EH (cell line): ENCODE results near the gene TTBK1.

ENCODE experiments used
- DNase-seq: peaks from one replicate; pipeline ENCODE4 v3.0.0-alpha.2; 2015; ENCODE audit warnings: low read depth

Gene TTBK1

GRCh38 chr6:43255408-43256054 is 12.2 kb downstream of the TTBK1 start:
- no peak for DNase-seq

DNA sequence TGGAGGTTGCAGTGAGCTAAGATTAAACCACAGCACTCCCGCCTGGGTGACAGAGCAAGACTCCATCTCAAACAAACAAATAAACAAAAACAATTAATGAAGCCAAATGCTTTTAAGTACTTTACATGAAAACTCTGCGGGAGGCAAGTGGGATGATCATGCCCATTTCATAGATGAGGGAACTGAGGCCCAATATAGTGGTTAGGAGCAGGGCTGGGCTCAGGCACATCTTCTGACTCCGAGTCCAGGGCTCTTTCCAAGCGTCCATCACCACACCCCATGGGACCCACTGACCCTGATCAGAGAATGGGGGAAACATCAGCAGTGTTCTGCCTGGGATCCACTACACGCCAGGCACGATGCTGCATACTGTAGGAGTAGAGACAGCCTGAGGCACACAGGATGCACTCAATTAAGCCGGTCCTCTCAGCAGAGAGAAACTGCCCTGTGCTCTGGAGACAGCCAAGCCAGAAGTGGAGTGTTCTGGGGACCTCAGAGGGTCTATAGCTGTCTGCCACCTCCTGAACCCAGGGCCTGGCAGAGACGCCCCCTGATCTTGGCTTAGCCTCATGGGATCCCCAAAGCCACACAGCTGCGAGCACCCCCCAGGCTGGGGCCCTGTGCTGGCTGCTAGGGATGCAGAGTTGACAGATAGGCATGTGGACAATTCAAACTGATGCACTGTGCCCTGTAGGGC is 13.5 kb downstream of the TTBK1 start:
- DNase-seq = no peak

DNA sequence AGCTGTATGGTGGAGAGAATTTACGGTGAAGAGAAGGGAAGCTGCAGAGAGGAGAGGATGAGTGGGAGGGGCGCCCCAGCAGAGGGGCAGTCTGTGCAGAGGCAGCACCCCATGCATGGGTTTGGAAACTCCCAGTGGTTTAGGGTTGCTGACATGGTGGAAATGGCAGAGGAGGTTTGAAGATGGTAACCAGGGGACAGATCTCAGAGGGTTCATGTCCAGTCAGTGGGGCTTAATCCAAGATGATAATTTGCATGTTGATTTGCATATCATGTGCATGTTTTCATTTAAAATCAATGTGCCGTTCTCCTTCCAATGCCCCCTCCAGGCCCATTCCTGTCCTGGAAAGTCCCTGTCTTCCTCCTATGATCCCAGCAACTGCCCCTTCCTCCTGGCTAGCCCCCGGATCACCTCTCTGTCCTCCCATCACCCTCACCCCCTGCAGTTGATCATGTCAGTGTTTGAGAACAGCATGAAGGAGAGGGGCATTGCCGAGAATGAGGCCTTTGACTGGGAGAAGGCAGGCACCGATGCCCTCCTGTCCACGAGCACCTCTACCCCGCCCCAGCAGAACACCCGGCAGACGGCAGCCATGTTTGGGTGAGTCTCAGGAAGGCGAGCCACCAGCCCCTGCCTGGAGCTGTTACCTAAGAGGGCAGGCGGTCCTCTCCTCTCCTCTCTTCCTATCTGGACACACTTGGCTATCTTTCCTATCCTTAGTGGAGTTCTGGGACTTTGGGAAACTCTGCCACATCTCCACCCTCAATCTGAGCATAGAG is 14.3 kb downstream of the TTBK1 start:
- no peak for DNase-seq

- no peak for DNase-seq
Measured at GRCh38 chr6:43258180-43258579, 14.9 kb downstream of the TTBK1 start.

DNA sequence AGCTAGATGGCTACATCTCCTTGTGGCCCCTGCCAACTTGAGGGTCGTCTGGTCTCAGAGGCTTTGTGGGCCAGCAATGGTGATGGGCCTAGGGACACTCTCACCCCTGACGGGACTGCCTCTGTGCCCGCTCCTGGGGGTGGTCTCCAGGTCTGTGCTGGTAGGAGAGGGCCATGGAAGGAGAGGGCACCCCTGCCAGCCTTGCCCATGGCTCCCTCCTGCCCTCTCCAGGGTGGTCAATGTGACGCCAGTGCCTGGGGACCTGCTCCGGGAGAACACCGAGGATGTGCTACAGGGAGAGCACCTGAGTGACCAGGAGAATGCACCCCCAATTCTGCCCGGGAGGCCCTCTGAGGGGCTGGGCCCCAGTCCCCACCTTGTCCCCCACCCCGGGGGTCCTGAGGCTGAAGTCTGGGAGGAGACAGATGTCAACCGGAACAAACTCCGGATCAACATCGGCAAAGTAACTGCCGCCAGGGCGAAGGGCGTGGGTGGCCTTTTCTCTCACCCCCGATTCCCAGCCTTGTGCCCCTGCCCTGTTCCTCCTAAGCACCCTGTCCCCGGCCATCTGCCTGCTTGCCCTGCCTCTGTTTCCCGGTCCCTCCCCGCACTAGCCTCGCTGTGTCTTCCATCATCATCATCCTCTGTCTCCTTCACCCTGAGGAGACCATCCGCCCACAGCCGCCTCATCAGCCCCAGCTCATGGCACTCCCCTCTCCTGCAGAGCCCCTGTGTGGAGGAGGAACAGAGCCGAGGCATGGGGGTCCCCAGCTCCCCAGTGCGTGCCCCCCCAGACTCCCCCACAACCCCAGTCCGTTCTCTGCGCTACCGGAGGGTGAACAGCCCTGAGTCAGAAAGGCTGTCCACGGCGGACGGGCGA is 15.8 kb downstream of the TTBK1 start:
- no peak for DNase-seq

- no peak for DNase-seq
Measured at GRCh38 chr6:43260791-43261190, 17.5 kb downstream of the TTBK1 start.

GRCh38 chr6:43261198-43261597 is 17.9 kb downstream of the TTBK1 start:
- DNase-seq = no peak

DNA sequence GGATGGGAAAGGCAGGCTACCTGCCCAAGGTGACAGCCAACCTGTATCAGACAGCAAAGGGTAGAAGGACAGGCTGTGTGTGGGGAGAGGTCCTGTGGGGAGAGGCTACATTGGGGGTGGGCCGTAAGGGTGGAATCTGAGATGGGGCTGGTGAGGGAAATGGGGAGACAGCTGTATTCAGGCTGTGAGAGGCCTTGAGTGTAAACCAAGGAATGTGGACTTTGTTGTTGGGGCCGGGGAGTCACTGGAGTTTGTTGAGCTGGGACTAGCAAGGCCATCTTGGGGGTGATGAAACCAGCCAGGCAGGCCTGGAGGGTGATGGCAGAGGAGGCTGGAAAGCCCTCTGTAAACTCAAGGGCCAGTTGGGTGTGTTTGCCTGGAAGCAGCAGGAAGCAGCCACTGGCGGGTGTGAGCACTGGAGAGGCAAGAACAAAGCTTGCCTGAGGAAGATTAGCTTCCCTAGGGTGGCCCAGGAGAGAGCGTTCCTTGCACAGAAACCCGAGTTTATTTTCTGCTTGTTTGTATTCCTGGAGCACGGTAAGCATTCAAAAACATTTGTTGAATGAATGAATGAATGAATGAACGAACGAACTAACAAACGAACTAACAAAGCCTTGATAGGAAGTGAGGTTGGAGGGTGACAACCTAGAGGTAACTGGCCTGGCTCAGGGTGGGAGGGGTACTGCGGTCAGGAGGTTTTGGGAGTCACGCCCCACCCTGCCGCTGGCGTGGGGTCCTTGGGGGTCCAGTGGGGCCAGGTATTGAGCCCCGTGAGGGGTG is 18.9 kb downstream of the TTBK1 start:
- DNase-seq = no peak

- DNase-seq = no peak
Measured at GRCh38 chr6:43262780-43263313, 19.6 kb downstream of the TTBK1 start.

GRCh38 chr6:43263314-43264178 is 20.3 kb downstream of the TTBK1 start:
- DNase-seq = peak; percentile 75

- no peak for DNase-seq
Measured at GRCh38 chr6:43264599-43265145, 21.4 kb downstream of the TTBK1 start.

DNA sequence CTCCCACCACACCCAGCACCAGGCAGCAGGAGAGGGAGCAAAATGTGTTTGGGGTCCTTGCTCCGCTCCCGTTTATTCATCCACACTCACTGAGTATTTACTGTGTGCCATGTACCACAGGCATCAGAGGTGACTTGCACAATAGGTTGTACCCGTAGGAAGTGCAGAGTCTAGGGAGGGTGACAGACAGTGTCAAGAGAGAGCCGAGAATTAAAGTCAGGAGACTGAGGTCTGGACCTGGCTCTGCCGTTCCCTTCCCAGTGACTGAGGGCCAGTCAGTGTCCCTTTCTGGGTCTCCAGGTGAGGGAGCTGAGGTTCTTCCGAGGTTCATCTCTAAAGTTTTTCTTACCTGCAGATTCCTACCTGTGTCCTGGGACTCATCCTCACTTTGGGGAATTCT is 22.3 kb downstream of the TTBK1 start:
- DNase-seq = no peak

DNA sequence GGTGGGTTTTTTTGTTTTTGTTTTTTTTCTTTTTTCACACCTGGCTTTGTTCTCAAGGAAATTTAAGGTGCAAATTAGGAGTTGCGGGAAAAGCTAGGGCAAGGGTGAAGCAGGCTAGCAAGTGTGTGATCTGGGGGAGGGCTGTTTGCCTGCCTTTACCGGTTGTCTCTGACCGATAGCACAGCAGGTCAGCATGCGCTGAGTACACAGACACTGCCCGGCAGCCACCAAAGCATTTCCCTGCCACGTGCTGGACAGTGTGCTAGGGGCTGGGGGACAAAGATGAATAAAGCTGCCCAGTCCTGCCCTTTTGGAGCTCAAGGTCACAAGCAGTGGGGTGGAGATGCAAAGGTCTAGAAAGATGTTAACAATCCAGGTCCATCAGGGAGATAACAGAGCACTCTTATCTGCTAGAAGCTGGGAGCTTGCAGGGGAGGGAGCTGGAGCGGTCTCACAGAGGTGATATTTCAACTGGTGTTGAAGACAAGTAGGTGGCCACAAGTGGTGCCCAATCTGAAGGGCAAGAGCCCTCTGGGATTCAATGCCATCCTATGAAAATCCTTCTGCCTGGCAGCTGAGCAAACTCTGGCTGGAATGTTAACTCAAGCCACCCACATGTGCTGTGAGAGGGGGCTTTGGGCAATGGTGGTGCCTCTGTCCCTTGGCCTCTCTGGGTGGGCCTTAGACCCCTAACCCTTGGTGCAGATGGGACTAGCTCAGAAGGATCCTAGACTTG is 24.5 kb downstream of the TTBK1 start:
- DNase-seq = no peak

GRCh38 chr6:43268355-43268700 is 25.0 kb downstream of the TTBK1 start:
- no peak for DNase-seq

- DNase-seq = no peak
Measured at GRCh38 chr6:43268782-43269272, 25.5 kb downstream of the TTBK1 start.

DNA sequence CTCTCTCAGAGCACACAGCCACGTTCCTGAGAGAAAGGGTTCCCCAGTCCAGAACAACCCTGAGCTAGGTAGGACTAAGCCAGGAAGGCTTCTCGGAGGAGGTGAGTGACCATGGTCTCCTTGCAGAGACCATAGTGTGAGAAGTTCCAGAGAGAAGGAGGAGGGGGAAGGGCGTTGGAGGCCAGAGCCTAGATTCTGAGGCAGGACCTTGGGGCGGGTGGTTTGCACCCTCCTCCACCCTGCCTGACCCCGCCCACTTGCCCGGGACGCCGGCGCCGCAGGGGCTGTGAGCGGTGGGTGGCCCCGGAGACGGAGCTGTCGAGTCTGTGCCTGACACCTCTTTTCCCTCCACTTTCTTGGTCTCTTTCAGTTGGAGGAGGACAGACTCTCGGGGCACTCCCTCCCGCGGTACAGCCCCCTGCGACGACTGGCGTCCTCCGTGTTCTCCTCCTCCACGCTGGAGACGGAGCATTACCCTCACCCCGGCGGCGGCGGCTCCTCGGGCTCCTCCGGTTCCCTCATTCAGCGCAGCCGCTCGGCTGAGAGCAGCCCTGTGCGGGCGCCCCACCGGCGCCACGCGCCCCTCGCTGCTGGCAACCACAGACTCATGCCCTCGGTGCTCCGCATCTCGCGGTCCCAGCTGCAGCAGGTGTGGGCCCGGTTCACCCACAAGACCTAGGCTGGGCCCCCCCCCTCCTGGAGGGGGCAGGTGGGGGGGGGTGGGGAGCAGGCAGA is 26.2 kb downstream of the TTBK1 start:
- DNase-seq = no peak

- no peak for DNase-seq
Measured at GRCh38 chr6:43271103-43271815, 28.0 kb downstream of the TTBK1 start.

GRCh38 chr6:43271944-43272343 is 28.7 kb downstream of the TTBK1 start:
- no peak for DNase-seq
